H9 (cell line): ENCODE data around the gene EML4. TPM values are rescaled to one million over a fixed set of nuclear protein-coding genes. Genes with fewer than 3 reads are reported as not detected.

Experiments
- DNase-seq: peaks from one replicate; pipeline ENCODE4 v3.0.0-alpha.2; 2017
- H2AFZ ChIP-seq: one replicate; pipeline ENCODE4 v1.6.1; 2013; ENCODE audit warnings: mild to moderate bottlenecking, low read length, control low read depth, moderate library complexity
- H2AK5ac ChIP-seq: 2 replicates; pipeline ENCODE4 v1.6.1; 2013; ENCODE audit warnings: low read length, control low read depth, mixed read lengths; ENCODE audit not compliant: insufficient read length
- H2BK120ac ChIP-seq: one replicate; pipeline ENCODE4 v1.6.1; 2013; ENCODE audit warnings: low read depth, mild to moderate bottlenecking, low read length, control low read depth, inconsistent platforms; ENCODE audit not compliant: poor library complexity, severe bottlenecking
- H2BK12ac ChIP-seq: 2 replicates; pipeline ENCODE4 v1.6.1; 2013; ENCODE audit warnings: low read length, control low read depth, mixed read lengths, low read depth; ENCODE audit not compliant: insufficient read length
- H2BK15ac ChIP-seq: 2 replicates; pipeline ENCODE4 v1.6.1; 2013; ENCODE audit warnings: low read depth, low read length, control low read depth
- H2BK20ac ChIP-seq: one replicate; pipeline ENCODE4 v1.6.1; 2013; ENCODE audit warnings: low read depth, mild to moderate bottlenecking, low read length, control low read depth, inconsistent platforms; ENCODE audit not compliant: poor library complexity, severe bottlenecking
- H2BK5ac ChIP-seq: 2 replicates; pipeline ENCODE4 v1.6.1; 2013; ENCODE audit warnings: low read length, control low read depth, mixed read lengths; ENCODE audit not compliant: insufficient read length
- H3K14ac ChIP-seq: 2 replicates; pipeline ENCODE4 v1.6.1; 2013; ENCODE audit warnings: low read length, control low read depth; ENCODE audit not compliant: insufficient read depth
- H3K18ac ChIP-seq: 2 replicates; pipeline ENCODE4 v1.6.1; 2013; ENCODE audit warnings: low read depth, mild to moderate bottlenecking, mixed read lengths, low read length, control low read depth; ENCODE audit not compliant: insufficient read length
- H3K23ac ChIP-seq: 2 replicates; pipeline ENCODE4 v1.6.1; 2013; ENCODE audit warnings: low read length, control low read depth, mixed read lengths, low read depth; ENCODE audit not compliant: insufficient read length
- H3K23me2 ChIP-seq: 2 replicates; pipeline ENCODE4 v1.6.1; 2013; ENCODE audit warnings: low read depth, mild to moderate bottlenecking, mixed read lengths, low read length, control low read depth; ENCODE audit not compliant: insufficient read length, poor library complexity, severe bottlenecking
- H3K27ac ChIP-seq: 2 replicates; pipeline ENCODE4 v1.5.1; 2013; ENCODE audit warnings: low read length, control low read depth, mixed read lengths, low read depth; ENCODE audit not compliant: insufficient read length
- H3K27me3 ChIP-seq: 2 replicates; pipeline ENCODE4 v1.6.1; 2013; ENCODE audit warnings: low read length, control low read depth, inconsistent platforms; ENCODE audit not compliant: insufficient read depth
- H3K4ac ChIP-seq: 2 replicates; pipeline ENCODE4 v1.6.1; 2013; ENCODE audit warnings: low read depth, mild to moderate bottlenecking, control low read depth, inconsistent platforms, low read length, moderate library complexity
- H3K4me1 ChIP-seq: 2 replicates; pipeline ENCODE4 v1.6.1; 2013; ENCODE audit warnings: low read length, control low read depth, inconsistent platforms; ENCODE audit not compliant: insufficient read depth
- H3K4me2 ChIP-seq: 2 replicates; pipeline ENCODE4 v1.6.1; 2013; ENCODE audit warnings: low read length, control low read depth, mixed read lengths; ENCODE audit not compliant: insufficient read length, insufficient read depth
- H3K56ac ChIP-seq: 2 replicates; pipeline ENCODE4 v1.6.1; 2013; ENCODE audit warnings: low read depth, mild to moderate bottlenecking, mixed read lengths, low read length, control low read depth; ENCODE audit not compliant: insufficient read length
- H3K79me1 ChIP-seq: 2 replicates; pipeline ENCODE4 v1.6.1; 2013; ENCODE audit warnings: low read depth, mild to moderate bottlenecking, moderate library complexity, low read length, control low read depth, inconsistent platforms; ENCODE audit not compliant: insufficient read depth, poor library complexity, severe bottlenecking
- H3K79me2 ChIP-seq: 2 replicates; pipeline ENCODE4 v1.6.1; 2013; ENCODE audit warnings: low read length, control low read depth, inconsistent platforms; ENCODE audit not compliant: insufficient read depth
- H3K9ac ChIP-seq: 2 replicates; pipeline ENCODE4 v1.6.1; 2013; ENCODE audit warnings: low read length, control low read depth, mixed read lengths; ENCODE audit not compliant: insufficient read length; ENCODE audit errors: extremely low read depth
- H3K9me3 ChIP-seq: one replicate; pipeline ENCODE4 v1.6.1; 2013; ENCODE audit warnings: low read depth, low read length, inconsistent platforms; ENCODE audit not compliant: control insufficient read depth
- H3T11ph ChIP-seq: one replicate; pipeline ENCODE4 v1.6.1; 2013; ENCODE audit warnings: mild to moderate bottlenecking, low read length, control low read depth, inconsistent platforms
- H4K20me1 ChIP-seq: one replicate; pipeline ENCODE4 v1.6.1; 2013; ENCODE audit not compliant: control insufficient read depth, insufficient read length, insufficient read depth
- H4K5ac ChIP-seq: 2 replicates; pipeline ENCODE4 v1.6.1; 2013; ENCODE audit warnings: low read depth, mild to moderate bottlenecking, mixed read lengths, low read length, control low read depth; ENCODE audit not compliant: insufficient read length
- H4K8ac ChIP-seq: replicated peaks from 2 replicates; pipeline ENCODE4 v1.6.1; 2013; ENCODE audit warnings: low read length, control low read depth, mixed read lengths, low read depth; ENCODE audit not compliant: insufficient read length
- H4K91ac ChIP-seq: 2 replicates; pipeline ENCODE4 v1.6.1; 2013; ENCODE audit warnings: low read depth, mild to moderate bottlenecking, moderate library complexity, mixed read lengths, low read length, control low read depth; ENCODE audit not compliant: insufficient read length
- H3K27ac Mint-ChIP-seq, 3 experiments: 2 replicates in 2 of 3; 3 replicates in 1 of 3; pipeline ENCODE4 v1.8.0; 2020 to 2021; ENCODE audit warnings: mixed read lengths in 3 of 3, mild to moderate bottlenecking in 1 of 3, moderate library complexity in 1 of 3
- H3K27me3 Mint-ChIP-seq: 2 replicates; pipeline ENCODE4 v1.8.0; 2021; ENCODE audit warnings: low read depth, mild to moderate bottlenecking, moderate library complexity, mixed read lengths
- H3K36me3 Mint-ChIP-seq, 3 experiments: 2 replicates in 2 of 3; 3 replicates in 1 of 3; pipeline ENCODE4 v1.8.0; 2020 to 2021; ENCODE audit warnings: low read depth in 3 of 3, mixed read lengths in 3 of 3; ENCODE audit not compliant: insufficient read depth in 1 of 3
- H3K4me1 Mint-ChIP-seq, 2 experiments: 2 replicates each; pipeline ENCODE4 v1.8.0; 2020; ENCODE audit warnings: mixed read lengths in 2 of 2
- H3K4me3 Mint-ChIP-seq, 2 experiments: 2 replicates in 1 of 2; 3 replicates in 1 of 2; pipeline ENCODE4 v1.8.0; 2020 to 2021; ENCODE audit warnings: mild to moderate bottlenecking in 2 of 2, mixed read lengths in 2 of 2, moderate library complexity in 1 of 2
- H3K9me3 Mint-ChIP-seq, 2 experiments: 2 replicates in 1 of 2; 3 replicates in 1 of 2; pipeline ENCODE4 v1.8.0; 2020; ENCODE audit warnings: mild to moderate bottlenecking in 2 of 2, mixed read lengths in 2 of 2, moderate library complexity in 1 of 2
- CTCF ChIP-seq: fragments of 200-600 bp; sonication (generic); conservative IDR thresholded peaks from 3 replicates; pipeline ENCODE4 v1.8.0; 2021; ENCODE audit warnings: antibody characterized with exemption, mild to moderate bottlenecking
- WGBS: extraction: QIAGEN DNeasy Blood & Tissue Kit; methylation state at CpG from one replicate; pipeline ENCODE4 v1.1.7; 2013; ENCODE audit warnings: missing lambda C conversion rate, low lambda C conversion rate, mixed read lengths; ENCODE audit not compliant: insufficient read length; ENCODE audit errors: extremely low coverage; 5-methylcytosine and 5-hydroxymethylcytosine counted together
- total RNA-seq: library from RNA; stranded (reverse); gene quantifications from 2 replicates; pipeline ENCODE4 v1.2.1, GENCODE V29; 2021

The EML4 gene
- total RNA-seq, 1 experiment from 2014 or later: 68.6 TPM

- no peak overlapping the region for H3K18ac ChIP-seq
- H4K20me1 ChIP-seq: no peaks in the 10 kb centered on the region
- no peak overlapping the region for H4K8ac ChIP-seq
- no peak overlapping the region for H3K56ac ChIP-seq
- no peaks in the 10 kb centered on the region for H3K23me2 ChIP-seq
- no peak overlapping the region for H4K5ac ChIP-seq
- no peak overlapping the region for H2BK12ac ChIP-seq
- H3K9ac ChIP-seq: no peak overlapping the region
- no peaks in the 10 kb centered on the region for H3K27me3 ChIP-seq
- H3K4me2 ChIP-seq: no peak overlapping the region
- no peaks in the 10 kb centered on the region for H3K9me3 ChIP-seq
- peaks cover 9% of the 10 kb centered on the region for H3K79me1 ChIP-seq
- H2BK15ac ChIP-seq: no peak overlapping the region
- WGBS: 100% methylated on average over 1 of the region's 5 CpGs
- H2BK20ac ChIP-seq: no peak overlapping the region
- H2AK5ac ChIP-seq: no peak overlapping the region
- no peak for DNase-seq
- Mint-ChIP-seq H3K36me3 (peaks cover 4 to 31% (median 31%) of the 10 kb centered on the region in 3 experiments; a peak in 6 of 7 replicates), H3K27ac (peak overlapping the region in 2 of 3 experiments; percentile 3 to 67; a peak in 2 of 7 replicates), H3K27me3 (no peaks in the 10 kb centered on the region), H3K9me3 (no peaks in the 10 kb centered on the region), H3K4me1 (peaks cover 0 to 3% of the 10 kb centered on the region in 2 experiments; a peak in 1 of 4 replicates), H3K4me3 (no peak overlapping the region)
- H4K91ac ChIP-seq: no peak overlapping the region
- no peak overlapping the region for H3T11ph ChIP-seq
- H3K23ac ChIP-seq: no peak overlapping the region
- no peak overlapping the region for H3K27ac ChIP-seq
- no peak overlapping the region for H2BK5ac ChIP-seq
- no peaks in the 10 kb centered on the region for H3K4me1 ChIP-seq
- no peak for TF ChIP-seq CTCF
- H2AFZ ChIP-seq: no peak overlapping the region
- H3K14ac ChIP-seq: no peak overlapping the region
- H2BK120ac ChIP-seq: no peak overlapping the region
- H3K4ac ChIP-seq: no peak overlapping the region
- peaks cover 23% of the 10 kb centered on the region; the same call in 1 of the 2 replicates for H3K79me2 ChIP-seq
These were observed 184.8 kb downstream of the EML4 start for GRCh38 chr2:42353792-42354429.
